NCI-H2081 treated with DMSO at 0.1 percent for 48 hours (cell line): ENCODE results near the gene YJEFN3.
A peak's percentile ranks its signal among the peaks of the same experiment; 100 is the strongest.

ENCODE experiments used
- DNase-seq: peaks from one replicate; lab custom pipeline; 2025; lab: John Stamatoyannopoulos, UW

The YJEFN3 gene

GRCh38 chr19:19528721-19529490 is at the start of gene YJEFN3:
Gene YJEFN3, plus strand, starts transcription at chr19:19528911. Its CDS starts 22 bp downstream, at chr19:19528933.
- no peak for DNase-seq

GRCh38 chr19:19480688-19481087 is 48.0 kb upstream of the YJEFN3 start:
- DNase-seq = no peak

GRCh38 chr19:19482809-19483596 is 45.7 kb upstream of the YJEFN3 start:
- DNase-seq = no peak

GRCh38 chr19:19485161-19485997 is 43.3 kb upstream of the YJEFN3 start:
- no peak for DNase-seq

- no peak for DNase-seq
Observed at GRCh38 chr19:19485998-19486290, 42.8 kb upstream of the YJEFN3 start.

GRCh38 chr19:19486343-19487076 is 42.2 kb upstream of the YJEFN3 start:
- DNase-seq = no peak

GRCh38 chr19:19487077-19487949 is 41.4 kb upstream of the YJEFN3 start:
- no peak for DNase-seq

GRCh38 chr19:19487950-19488874 is 40.5 kb upstream of the YJEFN3 start:
- DNase-seq = no peak

- no peak for DNase-seq
Observed at GRCh38 chr19:19488875-19489690, 39.6 kb upstream of the YJEFN3 start.

- no peak for DNase-seq
Observed at GRCh38 chr19:19489804-19490204, 38.9 kb upstream of the YJEFN3 start.

GRCh38 chr19:19490214-19490968 is 38.3 kb upstream of the YJEFN3 start:
- DNase-seq = peak; percentile 8

GRCh38 chr19:19491321-19492025 is 37.2 kb upstream of the YJEFN3 start:
- DNase-seq = no peak

GRCh38 chr19:19492026-19492610 is 36.6 kb upstream of the YJEFN3 start:
- no peak for DNase-seq

- DNase-seq = no peak
Observed at GRCh38 chr19:19493841-19494546, 34.7 kb upstream of the YJEFN3 start.

- DNase-seq = no peak
Observed at GRCh38 chr19:19495614-19496603, 32.8 kb upstream of the YJEFN3 start.
